NCI-H2171 (cell line): Measurements from ENCODE around the gene PPP4C.

Experiments used
- DNase-seq: peaks from one replicate; lab custom pipeline; 2025; lab: John Stamatoyannopoulos, UW

PPP4C gene

DNA sequence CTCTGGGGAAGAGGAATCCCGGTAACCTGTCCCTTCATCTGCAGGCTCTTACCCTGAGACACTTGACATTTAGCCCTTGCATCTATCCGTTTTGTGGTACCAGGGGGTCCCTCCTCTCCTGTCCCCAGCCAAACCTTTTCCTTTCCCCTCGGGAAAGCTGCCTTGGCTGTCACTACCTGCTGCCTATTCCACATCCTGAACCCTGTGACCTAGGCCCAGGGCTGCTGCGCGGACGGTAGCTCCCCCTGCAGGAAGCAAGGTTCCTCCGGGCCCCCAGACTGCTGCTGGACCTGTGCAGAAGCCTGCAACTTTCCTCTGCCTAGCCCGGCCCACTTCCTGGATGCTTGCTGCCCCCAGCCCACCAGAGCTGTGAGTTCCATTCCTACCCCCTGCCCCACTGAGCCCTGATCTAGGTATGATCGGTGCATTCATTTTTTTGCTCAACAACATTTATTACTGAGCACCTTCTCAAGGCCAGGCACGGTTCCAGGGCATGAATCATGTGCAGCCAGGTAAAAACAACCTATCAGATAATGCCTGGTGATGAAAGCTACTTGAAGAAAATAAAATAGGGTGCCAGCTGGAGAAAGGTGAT lies 20.7 kb upstream of the PPP4C start:
- peak; percentile 58 for DNase-seq

GRCh38 chr16:30060346-30060745 lies 15.4 kb upstream of the PPP4C start:
- DNase-seq = no peak

- no peak for DNase-seq
These were observed 14.8 kb upstream of the PPP4C start for GRCh38 chr16:30060836-30061554.

GRCh38 chr16:30063278-30063892 lies 12.4 kb upstream of the PPP4C start:
- DNase-seq = no peak

- DNase-seq = peak; percentile 66
These were observed 11.7 kb upstream of the PPP4C start for GRCh38 chr16:30063893-30064728.

DNA sequence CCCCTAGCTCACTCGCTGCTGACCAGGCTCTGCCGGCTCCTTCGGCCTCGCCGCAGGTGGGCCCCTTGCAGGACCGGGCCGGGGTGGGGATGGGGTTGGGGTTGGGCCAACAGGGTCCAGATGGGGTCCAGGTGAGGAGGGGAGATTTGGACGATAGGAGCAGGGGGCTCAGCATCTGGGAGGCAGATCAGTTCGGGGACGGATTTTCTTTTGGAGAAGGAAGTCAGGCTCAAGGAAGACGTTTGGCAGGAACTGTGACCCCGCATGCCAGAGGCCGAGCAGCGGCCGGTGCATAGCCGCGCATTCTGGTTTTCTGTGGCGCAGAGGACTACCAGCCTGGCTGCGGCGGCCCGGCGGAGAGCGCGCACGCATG lies 11.1 kb upstream of the PPP4C start:
- no peak for DNase-seq

DNA sequence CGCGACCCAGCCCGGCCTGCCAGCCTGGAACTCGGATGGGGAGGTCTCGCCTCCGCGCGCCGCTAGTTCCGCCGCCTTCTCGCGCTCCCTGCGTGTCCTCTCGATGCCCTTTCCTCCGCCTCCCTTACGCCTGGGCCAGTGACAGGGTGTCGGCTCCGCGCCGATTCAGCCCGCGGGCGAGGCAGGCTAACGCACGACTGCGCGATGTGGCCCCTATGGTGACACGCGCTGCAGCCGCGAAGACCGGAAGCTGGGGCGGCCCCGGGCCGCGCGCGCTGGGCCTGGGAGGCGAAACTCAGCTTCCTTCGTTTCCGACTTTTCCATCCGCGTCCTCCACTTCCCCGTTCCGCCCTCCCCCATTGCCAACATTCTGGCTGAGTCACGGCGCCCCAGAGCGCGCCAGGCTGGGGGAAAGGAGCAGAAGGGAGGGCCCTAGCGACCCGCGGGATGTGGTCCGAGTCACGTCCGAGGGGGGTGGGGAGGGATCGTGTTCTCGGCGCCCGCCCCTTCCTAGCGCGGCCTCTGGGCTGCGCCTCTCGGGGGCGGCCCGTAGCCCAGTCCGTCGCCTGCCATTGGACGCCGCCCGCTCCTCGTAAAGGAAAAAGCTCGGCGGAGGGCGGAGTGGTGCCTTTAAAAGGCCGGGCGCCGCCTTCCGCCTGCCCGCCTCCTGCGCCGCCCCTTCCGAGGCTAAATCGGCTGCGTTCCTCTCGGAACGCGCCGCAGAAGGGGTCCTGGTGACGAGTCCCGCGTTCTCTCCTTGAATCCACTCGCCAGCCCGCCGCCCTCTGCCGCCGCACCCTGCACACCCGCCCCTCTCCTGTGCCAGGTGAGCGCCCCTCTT lies 10.5 kb upstream of the PPP4C start, which contains the start of gene ALDOA:
Gene ALDOA (plus strand): TSS at position 659 of the 841 bp plus-strand sequence. CDS start 1,138 bp downstream, outside the sequence.
- DNase-seq = peak; percentile 95

DNA sequence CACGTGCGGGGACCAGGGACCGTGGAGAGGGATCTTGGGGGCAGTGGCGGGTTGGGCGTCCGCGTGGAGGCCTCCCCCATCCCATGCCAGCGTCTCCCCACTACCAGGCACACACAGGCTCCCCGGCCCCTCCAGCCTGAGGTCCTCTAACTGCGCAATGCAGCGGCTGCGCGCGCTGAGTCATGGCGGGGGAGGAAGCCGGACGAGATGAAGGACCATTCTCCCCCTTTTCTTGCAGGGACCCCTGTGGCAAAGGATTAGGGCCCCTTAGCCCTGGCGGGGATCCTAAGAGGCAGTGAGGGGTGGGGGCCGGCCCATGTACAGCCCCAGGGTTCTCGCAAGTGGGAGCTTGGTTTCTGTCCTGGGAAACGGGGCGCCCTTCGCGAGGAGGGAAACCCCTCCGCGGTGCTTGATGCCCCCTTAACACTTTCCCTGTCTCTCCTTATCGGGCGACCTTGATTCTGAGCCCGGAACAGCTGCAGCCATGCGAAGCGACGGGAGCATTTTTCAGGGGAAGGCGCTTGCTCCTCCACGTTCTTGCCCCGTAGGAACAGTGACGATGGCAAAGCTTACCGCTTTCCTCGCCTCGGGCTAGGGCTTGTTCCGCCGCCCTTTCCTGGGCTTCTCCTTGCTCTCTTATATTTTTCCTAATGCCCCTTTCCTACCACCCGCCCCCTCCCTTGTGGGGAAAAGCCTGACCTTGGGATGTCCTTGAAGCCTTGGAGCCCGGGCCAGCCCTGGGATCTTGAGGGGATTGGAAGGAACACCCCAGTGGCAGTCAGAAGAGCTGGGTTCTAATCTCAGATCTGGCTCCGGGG lies 9.6 kb upstream of the PPP4C start:
- no peak for DNase-seq

GRCh38 chr16:30066761-30067583 lies 8.8 kb upstream of the PPP4C start:
- no peak for DNase-seq

DNA sequence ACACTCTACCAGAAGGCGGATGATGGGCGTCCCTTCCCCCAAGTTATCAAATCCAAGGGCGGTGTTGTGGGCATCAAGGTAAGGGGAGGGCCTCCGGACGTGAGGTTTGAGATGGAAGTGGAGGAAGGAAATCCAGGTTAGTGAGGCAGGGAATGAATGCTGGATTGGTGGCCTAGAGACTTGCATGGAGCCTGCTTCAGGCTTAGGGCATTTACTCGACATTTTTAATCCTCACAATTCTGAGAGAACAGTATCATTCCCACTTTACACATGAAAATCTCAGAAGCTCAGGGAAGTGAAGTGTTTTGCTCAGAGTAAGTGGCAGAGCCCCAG lies 8.2 kb upstream of the PPP4C start:
- DNase-seq = no peak

GRCh38 chr16:30068333-30068732 lies 7.5 kb upstream of the PPP4C start:
- DNase-seq = no peak

GRCh38 chr16:30068750-30069610 lies 6.8 kb upstream of the PPP4C start:
- no peak for DNase-seq

- DNase-seq = no peak
These were observed 6.0 kb upstream of the PPP4C start for GRCh38 chr16:30069611-30070462.

DNA sequence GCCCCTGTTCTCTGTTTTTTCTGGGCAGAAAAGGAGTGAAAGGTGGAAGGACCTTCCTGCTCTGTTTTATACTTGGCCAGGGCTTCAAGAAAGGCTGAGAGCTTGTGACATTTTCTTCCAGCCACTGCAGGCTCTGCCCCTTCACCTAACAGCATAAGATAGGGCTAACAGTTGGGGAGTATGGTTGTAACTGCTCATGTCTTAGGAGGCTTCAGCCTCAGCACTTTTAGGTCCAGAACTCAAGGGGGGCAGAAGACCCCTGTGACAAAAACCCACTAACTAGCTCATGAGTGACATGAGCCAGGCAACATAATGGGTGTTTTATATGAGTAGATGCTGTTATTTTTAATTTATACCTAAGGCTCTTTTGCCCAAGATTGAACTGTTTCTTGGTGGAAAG lies 5.3 kb upstream of the PPP4C start:
- DNase-seq = no peak

GRCh38 chr16:30076276-30076791 lies 540 bp downstream of the PPP4C start:
- DNase-seq = no peak

DNA sequence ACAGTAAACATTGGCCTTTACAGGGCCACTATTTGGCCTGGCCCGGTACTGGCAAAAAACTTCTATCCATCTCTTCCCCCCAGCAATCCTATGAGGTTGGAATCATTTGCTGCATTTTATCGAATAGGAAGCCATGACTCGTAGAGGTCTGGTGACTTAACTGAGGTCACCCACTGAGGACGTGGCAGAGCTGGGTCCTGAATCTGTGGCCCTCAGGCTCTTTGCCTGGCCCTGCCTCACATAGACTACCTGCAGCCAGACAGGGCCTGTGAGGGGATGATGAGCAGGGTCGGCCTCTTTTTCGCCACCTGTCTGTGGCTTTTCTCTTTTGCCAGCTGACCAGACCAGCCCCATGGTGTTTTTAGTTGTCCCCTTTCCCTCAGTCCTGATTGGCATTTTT lies 1.9 kb downstream of the PPP4C start:
- no peak for DNase-seq

DNA sequence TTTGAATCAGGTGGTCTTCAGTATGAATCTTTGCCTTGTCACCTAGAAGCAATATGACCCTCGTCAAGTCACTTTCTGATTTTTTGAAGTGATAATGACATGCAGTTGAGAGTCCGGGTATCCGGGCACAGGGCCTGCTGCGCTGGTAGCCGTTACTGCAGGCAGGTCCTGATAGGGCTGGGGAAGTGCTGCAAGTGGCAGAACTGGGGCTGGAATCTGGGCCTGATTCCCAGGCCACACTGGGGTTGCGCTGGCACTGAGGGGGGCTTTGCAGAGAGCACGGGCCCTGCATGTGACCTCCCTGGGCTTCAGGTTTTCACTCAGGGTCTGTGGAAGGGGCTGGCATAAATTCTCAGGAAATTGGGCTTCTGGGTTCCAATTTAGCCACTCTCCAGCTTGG lies 3.0 kb downstream of the PPP4C start:
- DNase-seq = no peak

DNA sequence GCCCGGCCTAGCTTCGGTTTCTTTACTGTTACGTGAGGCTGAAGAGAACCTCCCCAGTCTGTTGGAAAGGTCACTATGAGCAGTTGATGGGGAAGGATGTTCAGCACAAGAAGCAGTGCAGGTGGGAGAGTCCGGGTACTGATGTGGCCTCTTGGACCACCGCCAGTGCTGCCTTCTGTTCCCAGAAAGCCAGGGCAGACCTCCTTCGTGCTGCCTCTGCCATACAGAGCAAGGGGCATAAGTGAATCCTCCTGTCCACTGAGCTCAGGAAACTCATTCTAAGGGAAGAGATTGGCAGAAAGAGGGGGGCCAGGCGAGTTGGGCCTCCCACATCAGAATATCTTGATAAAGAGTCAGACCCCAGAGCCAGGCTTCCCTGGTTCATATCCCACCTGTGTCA lies 3.7 kb downstream of the PPP4C start:
- DNase-seq = peak; percentile 41
